HEK293T (cell line): ENCODE measurements around the gene STN1.

ENCODE experiments used
- BHLHE40 ChIP-seq: fragments of 450-650 bp; IDR thresholded peaks from 2 replicates; pipeline ENCODE4 v1.6.1; 2016; ENCODE audit warnings: mild to moderate bottlenecking, moderate library complexity, borderline replicate concordance
- FOXK2 ChIP-seq: fragments of 450-650 bp; IDR thresholded peaks from 2 replicates; pipeline ENCODE4 v1.6.1; 2016; ENCODE audit warnings: mild to moderate bottlenecking
- FOXM1 ChIP-seq: fragments of 450-650 bp; IDR thresholded peaks from 2 replicates; pipeline ENCODE4 v1.6.1; 2017; ENCODE audit warnings: mild to moderate bottlenecking, borderline replicate concordance

- TF ChIP-seq FOXK2 (no peak), FOXM1 (no peak), BHLHE40 (no peak)
These were observed 28.8 kb downstream of the STN1 start for GRCh38 chr10:103889121-103889720.
